OCI-LY7 (cell line): ENCODE measurements around the gene ZNHIT1. TPM values are rescaled to one million over a fixed set of nuclear protein-coding genes. Genes with fewer than 3 reads are reported as not detected.

Experiments
- BruUV-seq: library from RNA; stranded (reverse); fragments of 400-500 nt; replicated peaks from 2 replicates; lab custom pipeline; 2021; lab: Mats Ljungman, UMichigan
- CTCF ChIA-PET: fragments of 300-600 bp; sonication (Branson Sonifier 250); formaldehyde crosslinking; loops from one replicate; lab custom pipeline; 2022; ENCODE audit warnings: antibody characterized with exemption; ENCODE audit not compliant: unreplicated experiment; lab: Charles Lee
- POLR2A ChIA-PET: fragments of 300-600 bp; sonication (Branson Sonifier 250); formaldehyde crosslinking; loops from one replicate; lab custom pipeline; 2022; ENCODE audit warnings: antibody characterized with exemption; lab: Charles Lee
- DNase-seq: peaks from one replicate; pipeline ENCODE4 v3.0.0-alpha.2; 2015; ENCODE audit warnings: low spot score
- H2AFZ ChIP-seq: fragments of 200-600 bp; sonication (generic), shearing (Covaris generic); 2 replicates; pipeline ENCODE4 v1.6.1; 2014; ENCODE audit warnings: mild to moderate bottlenecking, antibody characterized with exemption, low read length, moderate library complexity
- H3K27ac ChIP-seq: fragments of 200-600 bp; sonication (generic); 2 replicates; pipeline ENCODE4 v1.5.1; 2014; ENCODE audit warnings: mixed run types, low read depth, mild to moderate bottlenecking, moderate library complexity, low read length, inconsistent platforms; ENCODE audit not compliant: poor library complexity, severe bottlenecking
- H3K36me3 ChIP-seq: fragments of 200-600 bp; sonication (generic); 2 replicates; pipeline ENCODE4 v1.6.1; 2014; ENCODE audit warnings: mild to moderate bottlenecking, antibody characterized with exemption, low read length, moderate library complexity, mixed read lengths; ENCODE audit not compliant: insufficient read depth
- H3K4me1 ChIP-seq: fragments of 200-600 bp; sonication (generic); 2 replicates; pipeline ENCODE4 v1.5.1; 2014; ENCODE audit warnings: mild to moderate bottlenecking, low read length; ENCODE audit not compliant: insufficient read depth, poor library complexity, severe bottlenecking
- H3K4me2 ChIP-seq: fragments of 200-600 bp; sonication (generic); 2 replicates; pipeline ENCODE4 v1.6.1; 2014; ENCODE audit warnings: mild to moderate bottlenecking, low read length
- H3K4me3 ChIP-seq: fragments of 200-600 bp; sonication (generic); 2 replicates; pipeline ENCODE4 v1.5.1; 2014; ENCODE audit warnings: mild to moderate bottlenecking, low read depth, low read length; ENCODE audit not compliant: poor library complexity, severe bottlenecking
- H3K79me2 ChIP-seq: fragments of 200-600 bp; sonication (generic); 2 replicates; pipeline ENCODE4 v1.6.1; 2016; ENCODE audit warnings: low read depth, mild to moderate bottlenecking, low read length, moderate library complexity, mixed read lengths; ENCODE audit not compliant: insufficient read depth
- H3K9me2 ChIP-seq: fragments of 200-600 bp; sonication (generic); 2 replicates; pipeline ENCODE4 v1.6.1; 2016; ENCODE audit warnings: mild to moderate bottlenecking, low read length, mixed read lengths; ENCODE audit not compliant: insufficient read depth
- H3K9me3 ChIP-seq: fragments of 200-600 bp; sonication (generic); 2 replicates; pipeline ENCODE4 v1.6.1; 2014; ENCODE audit warnings: mild to moderate bottlenecking, mixed run types, low read length, mixed read lengths
- H4K20me1 ChIP-seq: fragments of 200-600 bp; sonication (generic); 2 replicates; pipeline ENCODE4 v1.6.1; 2014; ENCODE audit warnings: mild to moderate bottlenecking, antibody characterized with exemption, low read length, moderate library complexity, mixed read lengths; ENCODE audit not compliant: insufficient read depth
- EZH2phosphoT487 ChIP-seq: fragments of 200-600 bp; sonication (generic); IDR thresholded peaks from 2 replicates; pipeline ENCODE4 v1.6.1; 2018; ENCODE audit warnings: low read depth, borderline replicate concordance, mild to moderate bottlenecking, mixed run types, antibody characterized with exemption, low read length, moderate library complexity, mixed read lengths
- intact Hi-C: fragments of 100-400 bp; cut with micrococcal nuclease; formaldehyde crosslinking; loops from one replicate; pipeline ENCODE4 v1.10.0; 2022; ENCODE audit not compliant: unreplicated experiment
- total RNA-seq, 2 experiments: library from RNA; depleted of rRNA in 1 of 2; stranded (reverse); fragments of >200 nt in 1 of 2; shearing (Covaris generic) in 1 of 2; gene quantifications; 2 replicates each; pipeline ENCODE4 v1.2.3, GENCODE V29; 2014 to 2022
- TF ChIP-seq, protein P1 (sequence below): fragments of 200-600 bp; sonication (generic); conservative IDR thresholded peaks from 2 replicates; pipeline ENCODE4 v1.5.1; 2014; ENCODE audit warnings: mild to moderate bottlenecking, antibody characterized with exemption, low read length, moderate library complexity, mixed read lengths

ZNHIT1 gene
- total RNA-seq, 2 experiments from 2014 or later: 44.3 to 77.3 TPM

GRCh38 chr7:101200504-101200861, 17.5 kb upstream of the ZNHIT1 start:
- Histone ChIP-seq H3K4me3 (no peak overlapping the region), H3K9me3 (no peaks in the 10 kb centered on the region), H3K9me2 (no peaks in the 10 kb centered on the region), H4K20me1 (no peaks in the 10 kb centered on the region), H3K27ac (no peak overlapping the region), H2AFZ (no peak overlapping the region), H3K4me2 (no peak overlapping the region), H3K36me3 (no peaks in the 10 kb centered on the region), H3K79me2 (no peaks in the 10 kb centered on the region), H3K4me1 (peaks cover 5% of the 10 kb centered on the region)
- TF ChIP-seq, protein P1, sequence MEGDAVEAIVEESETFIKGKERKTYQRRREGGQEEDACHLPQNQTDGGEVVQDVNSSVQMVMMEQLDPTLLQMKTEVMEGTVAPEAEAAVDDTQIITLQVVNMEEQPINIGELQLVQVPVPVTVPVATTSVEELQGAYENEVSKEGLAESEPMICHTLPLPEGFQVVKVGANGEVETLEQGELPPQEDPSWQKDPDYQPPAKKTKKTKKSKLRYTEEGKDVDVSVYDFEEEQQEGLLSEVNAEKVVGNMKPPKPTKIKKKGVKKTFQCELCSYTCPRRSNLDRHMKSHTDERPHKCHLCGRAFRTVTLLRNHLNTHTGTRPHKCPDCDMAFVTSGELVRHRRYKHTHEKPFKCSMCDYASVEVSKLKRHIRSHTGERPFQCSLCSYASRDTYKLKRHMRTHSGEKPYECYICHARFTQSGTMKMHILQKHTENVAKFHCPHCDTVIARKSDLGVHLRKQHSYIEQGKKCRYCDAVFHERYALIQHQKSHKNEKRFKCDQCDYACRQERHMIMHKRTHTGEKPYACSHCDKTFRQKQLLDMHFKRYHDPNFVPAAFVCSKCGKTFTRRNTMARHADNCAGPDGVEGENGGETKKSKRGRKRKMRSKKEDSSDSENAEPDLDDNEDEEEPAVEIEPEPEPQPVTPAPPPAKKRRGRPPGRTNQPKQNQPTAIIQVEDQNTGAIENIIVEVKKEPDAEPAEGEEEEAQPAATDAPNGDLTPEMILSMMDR: no peak
- no peak for TF ChIP-seq EZH2phosphoT487
- no peak for DNase-seq
- no TSS peak for BruUV-seq
- intact Hi-C loops: no loop called here
- ChIA-PET POLR2A (interaction anchor here (0.7 kb wide), 1 partner anchor 20 kb away, joined by 3 read pairs; no protein-coding TSS in a partner anchor), CTCF (no interaction called here)

- Histone ChIP-seq H3K4me3 (no peak within 1 kb of the TSS), H3K27ac (no peak within 1 kb of the TSS), H3K4me2 (no peak within 1 kb of the TSS), H3K79me2 (no peaks in the 10 kb centered on the region), H3K36me3 (no peaks in the 10 kb centered on the region), H4K20me1 (no peaks in the 10 kb centered on the region), H3K9me3 (no peaks in the 10 kb centered on the region), H3K9me2 (no peaks in the 10 kb centered on the region), H2AFZ (no peak within 1 kb of the TSS), H3K4me1 (peaks cover 5% of the 10 kb centered on the region)
- intact Hi-C loops: no loop called here
- ChIA-PET POLR2A (interaction anchor here (0.6 to 0.7 kb wide), 2 partner anchors 19 to 1090 kb away, joined by 3 read pairs; no protein-coding TSS in a partner anchor), CTCF (no interaction called here)
- no peak for TF ChIP-seq EZH2phosphoT487
- TF ChIP-seq, protein P1: no peak
- DNase-seq: no peak
- no TSS peak for BruUV-seq
Measured at GRCh38 chr7:101200862-101201599, 16.9 kb upstream of the ZNHIT1 start, which contains the start of gene MOGAT3. MOGAT3 (minus strand) TSS chr7:101201036; CDS start chr7:101200854, 182 bp downstream.
